ENCODE measurements around the gene IFT80.

The IFT80 gene

DNA sequence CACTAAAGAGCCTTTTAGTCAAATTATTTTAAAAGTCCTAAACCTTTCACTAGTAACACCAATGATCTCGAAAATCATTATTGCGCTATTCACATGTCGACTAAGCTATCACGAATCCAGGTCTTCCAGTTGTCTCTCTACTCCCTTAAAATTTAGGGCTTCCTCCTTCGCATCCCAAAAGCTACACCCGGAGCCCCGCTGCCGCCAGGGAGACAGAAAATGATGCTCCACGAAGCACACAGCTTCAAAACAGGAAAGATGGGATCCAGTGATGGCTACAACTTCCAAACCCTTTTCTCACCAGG is 253 bp downstream of the IFT80 start:
- Histone ChIP-seq H3K9me3 (ENCODE audit: control insufficient read depth, low read depth, low read length) (no peaks in the 10 kb centered on the region), H3K36me3 (ENCODE audit: control insufficient read depth, low read depth, low read length) (peaks cover 5% of the 10 kb centered on the region), H3K4me1 (ENCODE audit: control insufficient read depth, low read depth, low read length) (peaks cover 13% of the 10 kb centered on the region), H3K27me3 (ENCODE audit: control insufficient read depth, insufficient read depth, low read length) (no peaks in the 10 kb centered on the region), H3K27ac (ENCODE audit: low read length) (peak overlapping the region; percentile 54), H3K4me3 (ENCODE audit: low read length) (peak overlapping the region; percentile 83), H3K9ac (ENCODE audit: low read length) (peak overlapping the region; percentile 98)

DNA sequence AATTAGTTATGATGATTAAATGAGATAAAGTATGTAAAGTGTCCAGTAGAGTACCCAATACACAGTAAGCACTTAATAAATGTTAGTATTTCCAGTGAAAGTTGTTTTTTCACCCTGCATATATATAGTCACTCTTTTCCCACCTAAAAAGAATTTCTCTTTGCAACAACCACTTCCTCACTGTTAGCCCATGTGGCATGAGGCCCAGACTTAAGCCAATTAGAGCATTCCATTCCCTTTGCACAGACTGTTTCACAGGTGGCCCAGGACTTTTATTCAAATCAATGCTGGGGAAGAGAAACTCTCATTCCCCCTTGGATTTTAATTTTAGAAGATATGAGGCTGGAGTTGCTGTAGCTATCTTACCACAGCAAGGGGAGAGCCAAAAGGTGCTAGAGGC is 3.7 kb downstream of the IFT80 start:
- Histone ChIP-seq H3K9me3 (ENCODE audit: control insufficient read depth, low read depth, low read length) (no peaks in the 10 kb centered on the region), H3K36me3 (ENCODE audit: control insufficient read depth, low read depth, low read length) (no peaks in the 10 kb centered on the region), H3K27ac (ENCODE audit: low read length) (no peak overlapping the region), H3K4me1 (ENCODE audit: control insufficient read depth, low read depth, low read length) (no peaks in the 10 kb centered on the region), H3K27me3 (ENCODE audit: control insufficient read depth, insufficient read depth, low read length) (no peaks in the 10 kb centered on the region), H3K4me3 (ENCODE audit: low read length) (no peak overlapping the region), H3K9ac (ENCODE audit: low read length) (no peak overlapping the region)

DNA sequence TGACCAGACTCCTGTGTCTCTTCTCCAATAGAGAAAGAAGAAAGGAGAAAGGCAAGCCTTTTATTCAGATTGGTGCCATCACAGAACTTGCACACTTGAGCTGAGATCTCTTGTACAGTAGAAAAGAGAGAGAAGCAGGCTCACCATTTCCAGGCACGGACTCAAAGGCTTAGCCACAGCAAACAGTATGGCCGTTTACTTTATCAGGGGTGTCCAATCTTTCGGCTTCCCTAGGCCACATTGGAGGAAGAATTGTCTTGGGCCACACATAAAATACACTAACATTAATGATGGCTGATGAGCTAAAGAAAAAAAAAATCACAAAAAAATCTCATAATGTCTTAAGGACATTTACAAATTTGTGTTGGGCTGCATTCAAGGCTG is 5.0 kb downstream of the IFT80 start:
- Histone ChIP-seq H3K27me3 (ENCODE audit: control insufficient read depth, insufficient read depth, low read length) (no peaks in the 10 kb centered on the region), H3K9me3 (ENCODE audit: control insufficient read depth, low read depth, low read length) (no peaks in the 10 kb centered on the region), H3K4me3 (ENCODE audit: low read length) (no peak overlapping the region), H3K36me3 (ENCODE audit: control insufficient read depth, low read depth, low read length) (no peaks in the 10 kb centered on the region), H3K27ac (ENCODE audit: low read length) (no peak overlapping the region), H3K4me1 (ENCODE audit: control insufficient read depth, low read depth, low read length) (no peaks in the 10 kb centered on the region), H3K9ac (ENCODE audit: low read length) (no peak overlapping the region)

DNA sequence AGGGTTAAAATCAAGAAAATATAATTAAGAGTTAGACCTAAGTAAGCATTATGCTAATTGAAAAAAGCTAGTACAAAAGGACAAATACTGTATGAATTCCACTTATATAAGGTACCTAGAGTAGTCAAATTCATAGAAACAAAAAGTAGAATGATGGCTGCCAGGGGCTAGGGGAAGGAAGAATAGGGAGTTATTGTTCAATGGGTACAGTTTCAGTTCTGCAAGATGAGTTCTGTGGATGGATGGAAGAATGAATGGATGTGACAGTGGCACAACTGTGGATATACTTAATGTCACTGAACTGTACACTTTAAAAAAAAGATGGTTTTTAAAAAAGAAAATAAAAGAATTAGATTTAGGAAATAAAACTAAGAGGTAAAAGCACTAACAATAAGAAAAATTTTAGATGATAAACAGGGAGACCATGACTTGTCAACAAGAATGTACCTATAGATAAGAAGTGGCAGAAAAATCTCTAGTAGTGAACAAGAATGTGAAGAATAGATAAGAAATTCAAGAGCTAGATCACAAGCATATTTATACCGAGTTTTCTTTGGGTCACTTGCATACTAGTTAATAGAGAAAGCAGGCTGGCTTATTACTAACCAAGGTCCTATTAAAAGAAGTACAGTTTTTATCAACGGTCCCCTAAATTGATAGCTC is 5.5 kb downstream of the IFT80 start:
- H3K36me3 ChIP-seq (ENCODE audit: control insufficient read depth, low read depth, low read length) = no peaks in the 10 kb centered on the region
- no peak overlapping the region for H3K9ac ChIP-seq (ENCODE audit: low read length)
- no peaks in the 10 kb centered on the region for H3K27me3 ChIP-seq (ENCODE audit: control insufficient read depth, insufficient read depth, low read length)
- no peaks in the 10 kb centered on the region for H3K4me1 ChIP-seq (ENCODE audit: control insufficient read depth, low read depth, low read length)
- H3K27ac ChIP-seq (ENCODE audit: low read length) = no peak overlapping the region
- H3K4me3 ChIP-seq (ENCODE audit: low read length) = no peak overlapping the region
- H3K9me3 ChIP-seq (ENCODE audit: control insufficient read depth, low read depth, low read length) = no peaks in the 10 kb centered on the region

DNA sequence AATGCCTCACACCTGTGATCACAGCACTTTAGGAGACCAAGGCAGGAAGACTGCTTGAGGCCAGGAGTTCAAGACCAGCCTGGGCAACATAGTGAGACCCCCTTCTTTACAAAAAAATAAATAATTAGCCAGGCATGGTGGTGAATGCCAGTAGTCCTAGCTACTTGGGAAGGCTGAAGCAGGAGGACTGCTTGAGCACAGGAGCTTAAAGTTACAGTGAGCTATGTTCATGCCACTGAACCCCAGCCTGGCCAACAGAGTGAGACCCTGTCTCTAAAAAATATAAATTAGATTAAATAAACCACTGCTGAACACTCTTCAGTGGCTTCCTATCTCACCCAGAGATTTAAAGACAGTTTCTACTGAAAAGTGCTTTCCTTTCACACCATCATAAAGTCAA is 6.2 kb downstream of the IFT80 start:
- Histone ChIP-seq H3K4me3 (ENCODE audit: low read length) (no peak overlapping the region), H3K4me1 (ENCODE audit: control insufficient read depth, low read depth, low read length) (no peaks in the 10 kb centered on the region), H3K27me3 (ENCODE audit: control insufficient read depth, insufficient read depth, low read length) (no peaks in the 10 kb centered on the region), H3K27ac (ENCODE audit: low read length) (no peak overlapping the region), H3K9ac (ENCODE audit: low read length) (no peak overlapping the region), H3K36me3 (ENCODE audit: control insufficient read depth, low read depth, low read length) (no peaks in the 10 kb centered on the region), H3K9me3 (ENCODE audit: control insufficient read depth, low read depth, low read length) (no peaks in the 10 kb centered on the region)

DNA sequence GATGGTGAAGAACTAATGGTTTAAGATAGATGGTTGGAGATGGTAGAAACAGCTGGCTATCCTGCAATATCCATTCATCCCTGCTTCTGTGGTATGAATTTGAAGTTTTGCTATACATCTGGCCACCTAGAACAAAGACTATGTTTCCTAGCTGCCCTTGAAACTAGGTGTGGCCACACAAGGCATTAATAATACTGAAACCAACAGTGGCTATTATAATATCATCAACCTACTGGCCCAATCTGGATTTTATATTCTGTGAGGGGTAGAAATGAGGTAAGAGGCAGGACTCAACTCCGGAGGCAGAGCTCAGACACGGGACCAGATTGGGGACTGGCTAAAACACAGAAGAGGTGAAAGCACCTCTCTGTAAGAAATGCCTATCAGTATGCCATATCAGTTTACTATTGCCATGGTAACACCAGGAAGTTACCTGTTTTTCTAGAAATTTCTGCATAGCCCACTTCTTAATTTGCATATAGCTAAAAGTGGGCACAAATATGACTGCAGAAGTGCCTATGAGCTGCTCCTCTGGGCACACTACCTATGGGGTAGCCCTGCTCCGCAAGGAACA is 8.4 kb downstream of the IFT80 start:
- Histone ChIP-seq H3K27ac (ENCODE audit: low read length) (no peak overlapping the region), H3K4me3 (ENCODE audit: low read length) (no peak overlapping the region), H3K27me3 (ENCODE audit: control insufficient read depth, insufficient read depth, low read length) (no peaks in the 10 kb centered on the region), H3K36me3 (ENCODE audit: control insufficient read depth, low read depth, low read length) (no peaks in the 10 kb centered on the region), H3K9me3 (ENCODE audit: control insufficient read depth, low read depth, low read length) (no peaks in the 10 kb centered on the region), H3K4me1 (ENCODE audit: control insufficient read depth, low read depth, low read length) (no peaks in the 10 kb centered on the region), H3K9ac (ENCODE audit: low read length) (no peak overlapping the region)

DNA sequence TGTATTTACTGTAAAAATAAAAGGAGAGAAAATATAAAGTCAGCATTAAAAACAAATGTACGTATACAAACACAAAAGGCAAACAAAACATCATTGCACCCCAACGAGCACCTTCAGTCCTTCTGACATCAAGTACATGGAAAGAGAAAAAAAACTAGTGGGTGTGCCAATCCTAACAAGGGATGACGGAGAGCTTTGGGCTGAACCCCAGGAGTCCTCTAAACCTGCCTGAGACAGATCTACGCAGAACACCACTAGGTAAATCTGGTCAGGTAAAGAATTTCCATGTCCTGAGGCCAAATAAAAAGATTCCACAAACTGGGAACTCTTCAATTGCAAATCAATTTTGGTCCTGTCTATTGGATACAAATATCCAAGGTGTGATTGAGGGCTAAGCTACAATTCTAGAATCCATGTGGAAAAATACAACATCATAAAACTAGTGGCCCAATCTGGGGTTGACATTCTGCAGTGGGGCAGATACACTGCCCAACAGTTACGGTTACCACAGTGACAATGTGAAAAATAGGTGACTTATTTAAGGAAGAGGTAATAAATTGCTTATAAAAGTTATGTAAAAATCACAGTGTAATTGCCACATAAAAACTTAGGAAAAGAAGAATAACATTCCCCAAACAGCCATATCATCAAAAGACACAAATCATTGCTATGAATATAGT is 14.2 kb downstream of the IFT80 start:
- H3K9me3 ChIP-seq (ENCODE audit: control insufficient read depth, low read depth, low read length) = no peaks in the 10 kb centered on the region
- no peak overlapping the region for H3K27ac ChIP-seq (ENCODE audit: low read length)
- H3K4me3 ChIP-seq (ENCODE audit: low read length) = no peak overlapping the region
- H3K27me3 ChIP-seq (ENCODE audit: control insufficient read depth, insufficient read depth, low read length) = no peaks in the 10 kb centered on the region
- no peak overlapping the region for H3K9ac ChIP-seq (ENCODE audit: low read length)
- peaks cover 7% of the 10 kb centered on the region for H3K4me1 ChIP-seq (ENCODE audit: control insufficient read depth, low read depth, low read length)
- no peaks in the 10 kb centered on the region for H3K36me3 ChIP-seq (ENCODE audit: control insufficient read depth, low read depth, low read length)

DNA sequence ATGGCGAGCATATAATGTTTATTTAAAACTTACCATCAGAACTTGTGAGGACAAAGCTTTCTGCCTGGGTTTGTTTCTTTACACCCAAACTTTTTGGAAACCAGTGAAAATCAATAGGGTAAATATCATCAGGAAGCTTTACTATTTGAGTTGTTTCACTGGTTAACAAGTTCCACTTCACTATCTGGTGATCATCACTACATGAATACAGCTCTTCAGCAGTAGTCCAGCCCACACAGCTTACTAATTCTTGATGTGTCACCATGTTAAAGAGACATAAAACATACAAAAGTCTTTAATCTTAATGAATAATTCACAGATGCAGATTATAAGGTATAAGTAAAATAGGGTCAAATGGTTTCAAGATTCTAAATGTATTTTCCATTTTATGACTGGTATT is 17.6 kb downstream of the IFT80 start:
- H3K9me3 ChIP-seq (ENCODE audit: control insufficient read depth, low read depth, low read length) = no peaks in the 10 kb centered on the region
- no peaks in the 10 kb centered on the region for H3K27me3 ChIP-seq (ENCODE audit: control insufficient read depth, insufficient read depth, low read length)
- peaks cover 3% of the 10 kb centered on the region for H3K36me3 ChIP-seq (ENCODE audit: control insufficient read depth, low read depth, low read length)
- no peak overlapping the region for H3K4me3 ChIP-seq (ENCODE audit: low read length)
- H3K27ac ChIP-seq (ENCODE audit: low read length) = no peak overlapping the region
- H3K9ac ChIP-seq (ENCODE audit: low read length) = no peak overlapping the region
- peaks cover 11% of the 10 kb centered on the region for H3K4me1 ChIP-seq (ENCODE audit: control insufficient read depth, low read depth, low read length)

DNA sequence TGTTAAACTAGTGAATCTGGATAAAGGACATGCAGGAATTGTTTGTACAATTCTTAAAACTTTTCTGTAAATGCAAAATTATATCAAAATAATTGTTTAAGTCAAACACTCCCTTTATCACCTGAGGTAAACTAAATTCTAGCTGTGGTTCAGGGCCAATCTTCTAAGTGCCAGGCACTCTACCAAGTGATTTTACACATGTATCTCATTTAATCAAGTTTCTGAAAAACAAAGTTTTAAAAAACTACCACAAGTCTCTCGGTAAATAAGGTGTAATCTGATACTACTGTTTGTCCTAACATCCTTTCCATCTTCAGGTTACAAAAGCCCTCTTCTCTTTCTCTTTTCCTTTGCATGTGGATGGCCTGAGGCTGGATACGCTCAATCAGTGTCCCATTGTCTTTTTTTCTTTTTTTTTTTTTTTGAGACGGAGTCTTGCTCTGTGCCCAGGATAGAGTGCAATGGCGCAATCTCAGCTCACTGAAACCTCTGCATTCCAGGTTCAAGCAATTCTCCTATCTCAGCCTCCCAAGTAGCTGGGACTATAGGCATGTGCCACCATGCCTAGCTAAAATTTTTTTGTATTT is 19.3 kb downstream of the IFT80 start:
- H3K4me1 ChIP-seq (ENCODE audit: control insufficient read depth, low read depth, low read length) = peaks cover 11% of the 10 kb centered on the region
- no peak overlapping the region for H3K4me3 ChIP-seq (ENCODE audit: low read length)
- H3K36me3 ChIP-seq (ENCODE audit: control insufficient read depth, low read depth, low read length) = peaks cover 3% of the 10 kb centered on the region
- no peaks in the 10 kb centered on the region for H3K9me3 ChIP-seq (ENCODE audit: control insufficient read depth, low read depth, low read length)
- no peak overlapping the region for H3K9ac ChIP-seq (ENCODE audit: low read length)
- H3K27ac ChIP-seq (ENCODE audit: low read length) = no peak overlapping the region
- H3K27me3 ChIP-seq (ENCODE audit: control insufficient read depth, insufficient read depth, low read length) = no peaks in the 10 kb centered on the region

DNA sequence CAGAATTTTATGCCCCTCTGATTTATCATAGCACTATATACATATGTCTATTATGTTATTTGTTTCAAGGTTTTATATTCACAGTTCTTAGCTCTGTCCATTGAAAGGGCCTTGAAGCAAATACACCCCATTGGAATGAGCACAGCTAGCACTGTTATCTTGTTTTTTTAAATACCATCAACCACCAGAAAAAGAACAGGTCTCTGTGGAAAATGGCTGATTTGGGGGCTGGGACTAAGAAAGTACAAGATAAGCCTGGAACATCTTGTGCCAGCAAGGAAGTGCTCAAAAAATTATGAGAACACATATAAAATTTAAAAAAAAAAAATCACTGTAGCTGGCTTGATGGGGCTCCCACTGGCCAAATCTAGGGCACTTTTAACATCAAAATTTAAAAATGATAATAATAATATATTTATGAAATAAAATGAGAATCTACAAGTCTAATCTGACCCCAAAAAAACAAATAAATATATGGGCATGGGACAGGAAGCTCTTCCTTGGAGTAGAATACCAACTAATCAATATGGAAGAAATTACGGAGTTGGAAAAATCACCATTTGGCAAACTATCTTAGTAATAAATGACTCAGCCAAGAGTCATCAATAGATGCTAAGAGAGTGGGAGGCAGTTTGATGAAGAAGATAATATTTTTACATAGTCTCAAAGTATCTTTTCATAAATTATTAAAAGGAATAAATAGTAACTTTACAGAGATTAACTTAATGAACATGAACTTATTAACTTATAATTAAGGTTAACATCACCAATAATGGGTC is 20.5 kb downstream of the IFT80 start:
- H3K27me3 ChIP-seq (ENCODE audit: control insufficient read depth, insufficient read depth, low read length) = no peaks in the 10 kb centered on the region
- H3K4me3 ChIP-seq (ENCODE audit: low read length) = no peak overlapping the region
- H3K27ac ChIP-seq (ENCODE audit: low read length) = no peak overlapping the region
- H3K36me3 ChIP-seq (ENCODE audit: control insufficient read depth, low read depth, low read length) = peaks cover 3% of the 10 kb centered on the region
- H3K9ac ChIP-seq (ENCODE audit: low read length) = no peak overlapping the region
- peaks cover 3% of the 10 kb centered on the region for H3K9me3 ChIP-seq (ENCODE audit: control insufficient read depth, low read depth, low read length)
- H3K4me1 ChIP-seq (ENCODE audit: control insufficient read depth, low read depth, low read length) = peaks cover 11% of the 10 kb centered on the region

DNA sequence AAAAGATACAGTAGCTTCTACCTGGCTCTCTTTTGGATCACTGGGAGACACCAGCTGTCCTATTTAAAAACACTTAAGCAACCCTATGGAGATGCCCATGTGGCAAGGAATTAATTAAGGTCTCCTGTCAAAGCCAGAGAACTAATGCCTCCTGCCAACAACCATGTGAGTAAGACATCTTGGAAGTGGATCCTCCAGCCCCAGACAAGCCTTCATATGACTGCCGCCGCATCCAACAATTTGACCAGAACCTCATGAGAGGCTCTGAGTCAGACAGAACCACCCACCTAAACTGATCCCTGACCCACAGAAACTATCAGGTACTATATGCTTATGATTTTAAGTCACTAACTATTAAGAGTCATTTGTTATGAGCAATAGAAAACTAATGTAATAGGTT is 22.3 kb downstream of the IFT80 start:
- no peak overlapping the region for H3K4me3 ChIP-seq (ENCODE audit: low read length)
- H3K27me3 ChIP-seq (ENCODE audit: control insufficient read depth, insufficient read depth, low read length) = no peaks in the 10 kb centered on the region
- no peak overlapping the region for H3K27ac ChIP-seq (ENCODE audit: low read length)
- H3K4me1 ChIP-seq (ENCODE audit: control insufficient read depth, low read depth, low read length) = peaks cover 11% of the 10 kb centered on the region
- no peak overlapping the region for H3K9ac ChIP-seq (ENCODE audit: low read length)
- H3K9me3 ChIP-seq (ENCODE audit: control insufficient read depth, low read depth, low read length) = peaks cover 3% of the 10 kb centered on the region
- H3K36me3 ChIP-seq (ENCODE audit: control insufficient read depth, low read depth, low read length) = peaks cover 3% of the 10 kb centered on the region

All from iPS-18a (cell line).